ENCODE data around the gene TEF. TPM values are rescaled to one million over a fixed set of nuclear protein-coding genes. Genes with fewer than 3 reads are reported as not detected.
A peak's percentile ranks its signal among the peaks of the same experiment; 100 is the strongest.
"Not testable (repeated sequence)": the region's sequence is repeated elsewhere in the genome, so short reads cannot be mapped to it uniquely, and the experiment has no call there.

Gene TEF
- total and polyA plus RNA-seq, 3 experiments from 2014 or later = 1.8 to 5.3 (median 3.5) TPM

DNA sequence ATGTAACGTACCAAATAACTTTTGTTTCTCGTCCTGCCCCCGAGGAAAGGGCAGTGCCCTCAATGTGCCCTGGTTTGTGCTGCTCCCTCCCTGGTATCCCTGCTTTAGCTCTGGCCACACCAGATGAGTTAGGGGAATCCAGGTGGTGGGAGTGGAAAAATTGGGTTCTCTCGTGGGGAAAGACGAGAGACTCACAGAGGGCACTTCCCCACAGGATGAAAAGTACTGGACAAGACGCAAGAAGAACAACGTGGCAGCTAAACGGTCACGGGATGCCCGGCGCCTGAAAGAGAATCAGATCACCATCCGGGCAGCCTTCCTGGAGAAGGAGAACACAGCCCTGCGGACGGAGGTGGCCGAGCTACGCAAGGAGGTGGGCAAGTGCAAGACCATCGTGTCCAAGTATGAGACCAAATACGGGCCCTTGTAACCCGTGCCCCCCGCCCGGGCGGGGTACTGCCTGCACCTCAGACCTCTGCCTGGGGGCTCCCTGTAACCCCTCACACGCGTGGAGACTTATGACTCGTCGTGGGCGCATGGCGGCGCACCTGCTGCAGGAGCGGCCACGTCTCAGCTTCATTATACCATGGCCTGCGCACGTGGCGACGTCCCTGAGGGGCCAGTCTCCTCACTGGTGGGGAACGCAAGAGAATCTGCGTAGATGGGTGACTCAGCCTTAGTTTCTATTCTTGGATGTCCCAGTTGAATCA, 13.9 kb downstream of the TEF start:
- H3K9me3 ChIP-seq (ENCODE audit: low read length) = no peaks in the 10 kb centered on the region
- POLR2A ChIA-PET = interaction anchor here (0.6 kb wide), 1 partner anchor 275 kb away, joined by 7 read pairs; no protein-coding TSS in a partner anchor
- H3K27ac Mint-ChIP-seq = no peak overlapping the region
- H3K4me1 ChIP-seq (ENCODE audit: insufficient read depth, low read length) = no peaks in the 10 kb centered on the region
- H3K27me3 Mint-ChIP-seq = no peaks in the 10 kb centered on the region
- no peak for DNase-seq
- H3K4me3 Mint-ChIP-seq = no peak overlapping the region
- no peaks in the 10 kb centered on the region for H3K9me3 Mint-ChIP-seq
- H3K27ac ChIP-seq (ENCODE audit: low read depth, low read length) = no peak overlapping the region
- no peak overlapping the region for H3K4me3 ChIP-seq (ENCODE audit: low read length)
- H3K36me3 ChIP-seq (ENCODE audit: insufficient read depth, low read length) = peaks cover 9% of the 10 kb centered on the region
- CTCF ChIA-PET = no interaction called here
- H3K27me3 ChIP-seq (ENCODE audit: insufficient read depth, low read length, poor library complexity, severe bottlenecking) = no peaks in the 10 kb centered on the region
- H3K4me1 Mint-ChIP-seq = no peaks in the 10 kb centered on the region
- peaks cover 3 to 53% (median 11%) of the 10 kb centered on the region in 3 donors for H3K36me3 Mint-ChIP-seq

- Histone ChIP-seq H3K36me3 (ENCODE audit: insufficient read depth, low read length) (peaks cover 9% of the 10 kb centered on the region), H3K27me3 (ENCODE audit: insufficient read depth, low read length, poor library complexity, severe bottlenecking) (no peaks in the 10 kb centered on the region), H3K4me3 (ENCODE audit: low read length) (no peak overlapping the region), H3K27ac (ENCODE audit: low read depth, low read length) (no peak overlapping the region), H3K4me1 (ENCODE audit: insufficient read depth, low read length) (no peaks in the 10 kb centered on the region), H3K9me3 (ENCODE audit: low read length) (no peaks in the 10 kb centered on the region)
- DNase-seq = no peak
- H3K9me3 Mint-ChIP-seq = no peaks in the 10 kb centered on the region
- no peaks in the 10 kb centered on the region for H3K4me1 Mint-ChIP-seq
- H3K36me3 Mint-ChIP-seq = peaks cover 0 to 46% (median 7%) of the 10 kb centered on the region in 3 donors
- no peak overlapping the region for H3K4me3 Mint-ChIP-seq
- ChIA-PET CTCF (no interaction called here), POLR2A (interaction anchor here (0.6 kb wide), 2 partner anchors 9 kb away, joined by 4 to 5 read pairs; no protein-coding TSS in a partner anchor)
- H3K27ac Mint-ChIP-seq = peak overlapping the region in 1 of 8 donors; percentile 18
- H3K27me3 Mint-ChIP-seq = no peaks in the 10 kb centered on the region
Measured at GRCh38 chr22:41397143-41397811, 15.5 kb downstream of the TEF start.

GRCh38 chr22:41398921-41399320, 17.2 kb downstream of the TEF start:
- peaks cover 0 to 42% (median 7%) of the 10 kb centered on the region in 3 donors for H3K36me3 Mint-ChIP-seq
- H3K4me3 Mint-ChIP-seq = no peak overlapping the region
- H3K9me3 Mint-ChIP-seq = no peaks in the 10 kb centered on the region
- no peaks in the 10 kb centered on the region for H3K27me3 ChIP-seq (ENCODE audit: insufficient read depth, low read length, poor library complexity, severe bottlenecking)
- DNase-seq = no peak
- no peak overlapping the region for H3K4me3 ChIP-seq (ENCODE audit: low read length)
- H3K4me1 Mint-ChIP-seq = peaks cover 4 to 5% (median 4%) of the 10 kb centered on the region in 3 donors
- no peaks in the 10 kb centered on the region for H3K27me3 Mint-ChIP-seq
- H3K9me3 ChIP-seq (ENCODE audit: low read length) = no peaks in the 10 kb centered on the region
- peak overlapping the region in 1 of 8 donors; percentile 10 for H3K27ac Mint-ChIP-seq
- H3K4me1 ChIP-seq (ENCODE audit: insufficient read depth, low read length) = no peaks in the 10 kb centered on the region
- peaks cover 9% of the 10 kb centered on the region for H3K36me3 ChIP-seq (ENCODE audit: insufficient read depth, low read length)
- POLR2A ChIA-PET = no interaction called here
- CTCF ChIA-PET = interaction anchor here (9.4 kb wide), 1 partner anchor 126 kb away, joined by 119 read pairs; no protein-coding TSS in a partner anchor
- no peak overlapping the region for H3K27ac ChIP-seq (ENCODE audit: low read depth, low read length)

GRCh38 chr22:41401781-41402648, 20.3 kb downstream of the TEF start:
- Mint-ChIP-seq H3K4me3 (no peak overlapping the region), H3K36me3 (peaks cover 0 to 13% (median 7%) of the 10 kb centered on the region in 3 donors), H3K27ac (peak overlapping the region in 1 of 8 donors; percentile 25), H3K27me3 (no peaks in the 10 kb centered on the region), H3K4me1 (peaks cover 4 to 12% (median 5%) of the 10 kb centered on the region in 3 donors), H3K9me3 (no peaks in the 10 kb centered on the region)
- Histone ChIP-seq H3K27ac (ENCODE audit: low read depth, low read length) (no peak overlapping the region), H3K9me3 (ENCODE audit: low read length) (no peaks in the 10 kb centered on the region), H3K36me3 (ENCODE audit: insufficient read depth, low read length) (no peaks in the 10 kb centered on the region), H3K4me1 (ENCODE audit: insufficient read depth, low read length) (no peaks in the 10 kb centered on the region), H3K4me3 (ENCODE audit: low read length) (no peak overlapping the region), H3K27me3 (ENCODE audit: insufficient read depth, low read length, poor library complexity, severe bottlenecking) (no peaks in the 10 kb centered on the region)
- CTCF ChIA-PET = interaction anchor here (0.7 to 9.4 kb wide), 10 partner anchors 20 to 131 kb away, joined by 3 to 119 read pairs (median 6); partner anchors contain the start of genes ACO2, PHF5A and TEF
- DNase-seq = no peak
- POLR2A ChIA-PET = no interaction called here

GRCh38 chr22:41402851-41403250, 21.1 kb downstream of the TEF start:
- H3K4me3 Mint-ChIP-seq; H3K9me3 Mint-ChIP-seq; H3K4me3 ChIP-seq (ENCODE audit: low read length); H3K36me3 Mint-ChIP-seq; H3K36me3 ChIP-seq (ENCODE audit: insufficient read depth, low read length); POLR2A ChIA-PET; H3K27ac ChIP-seq (ENCODE audit: low read depth, low read length); H3K27ac Mint-ChIP-seq; H3K9me3 ChIP-seq (ENCODE audit: low read length); H3K4me1 ChIP-seq (ENCODE audit: insufficient read depth, low read length); H3K27me3 ChIP-seq (ENCODE audit: insufficient read depth, low read length, poor library complexity, severe bottlenecking); H3K27me3 Mint-ChIP-seq; DNase-seq: not testable (repeated sequence)
- CTCF ChIA-PET = interaction anchor here (1.0 to 9.4 kb wide), 19 partner anchors 9 to 211 kb away, joined by 3 to 119 read pairs (median 6); partner anchors contain the start of genes ACO2, PHF5A, TEF and TOB2
- H3K4me1 Mint-ChIP-seq = peaks cover 4 to 12% (median 5%) of the 10 kb centered on the region in 3 donors

GRCh38 chr22:41403532-41404318, 22.0 kb downstream of the TEF start:
- POLR2A ChIA-PET = interaction anchor here (0.7 to 1.3 kb wide), 4 partner anchors 22 to 121 kb away, joined by 3 to 10 read pairs (median 4); partner anchors contain the start of genes PHF5A, TEF and TOB2
- peak overlapping the region in 1 of 7 donors; percentile 49 for H3K4me3 Mint-ChIP-seq

DNA sequence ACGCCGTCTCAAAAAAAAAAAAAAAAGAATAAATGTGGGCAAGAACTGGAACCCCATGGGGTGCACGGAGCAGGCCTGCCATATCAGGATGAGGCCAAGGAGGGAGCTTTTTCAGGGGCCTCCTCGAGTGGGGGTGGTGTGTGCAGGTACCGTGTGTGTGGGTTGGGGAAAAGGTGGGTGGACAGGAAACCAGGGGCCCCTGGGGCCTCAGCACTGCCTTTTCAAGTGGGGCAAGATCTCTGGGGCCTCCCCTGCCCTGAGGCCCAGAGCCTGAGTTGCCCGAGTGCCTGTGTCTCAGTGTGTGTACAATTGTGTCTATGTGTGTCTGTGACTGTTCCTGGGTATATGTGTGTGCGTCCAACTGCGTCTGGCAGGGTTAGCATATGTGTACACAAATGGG, 23.8 kb downstream of the TEF start:
- Histone ChIP-seq H3K4me3 (ENCODE audit: low read length) (no peak overlapping the region), H3K27ac (ENCODE audit: low read depth, low read length) (no peak overlapping the region), H3K27me3 (ENCODE audit: insufficient read depth, low read length, poor library complexity, severe bottlenecking) (no peaks in the 10 kb centered on the region), H3K36me3 (ENCODE audit: insufficient read depth, low read length) (no peaks in the 10 kb centered on the region), H3K4me1 (ENCODE audit: insufficient read depth, low read length) (no peaks in the 10 kb centered on the region), H3K9me3 (ENCODE audit: low read length) (no peaks in the 10 kb centered on the region)
- H3K9me3 Mint-ChIP-seq = no peaks in the 10 kb centered on the region
- no peaks in the 10 kb centered on the region for H3K27me3 Mint-ChIP-seq
- peak overlapping the region in 1 of 8 donors; percentile 23 for H3K27ac Mint-ChIP-seq
- H3K36me3 Mint-ChIP-seq = no peaks in the 10 kb centered on the region
- H3K4me3 Mint-ChIP-seq = no peak overlapping the region
- DNase-seq = no peak
- H3K4me1 Mint-ChIP-seq = peaks cover 4 to 12% (median 5%) of the 10 kb centered on the region in 3 donors
- ChIA-PET CTCF (interaction anchor here (7.7 to 9.4 kb wide), 2 partner anchors 112 to 119 kb away, joined by 89 to 119 read pairs; no protein-coding TSS in a partner anchor), POLR2A (interaction anchor here (0.7 kb wide), 3 partner anchors 8 to 128 kb away, joined by 4 to 6 read pairs (median 5); no protein-coding TSS in a partner anchor)

More at GRCh38 chr22:41403532-41404318, 22.0 kb downstream of the TEF start:
- Histone ChIP-seq H3K4me3 (ENCODE audit: low read length) (no peak overlapping the region), H3K4me1 (ENCODE audit: insufficient read depth, low read length) (no peaks in the 10 kb centered on the region), H3K27ac (ENCODE audit: low read depth, low read length) (no peak overlapping the region), H3K36me3 (ENCODE audit: insufficient read depth, low read length) (no peaks in the 10 kb centered on the region), H3K9me3 (ENCODE audit: low read length) (no peaks in the 10 kb centered on the region), H3K27me3 (ENCODE audit: insufficient read depth, low read length, poor library complexity, severe bottlenecking) (no peaks in the 10 kb centered on the region)
- peak; percentile 70 to 88 (median 79) for DNase-seq
- CTCF ChIA-PET = interaction anchor here (0.6 to 9.4 kb wide), 40 partner anchors 10 to 210 kb away, joined by 3 to 119 read pairs (median 4); partner anchors contain the start of genes ACO2, PHF5A, TEF and TOB2
- H3K27me3 Mint-ChIP-seq = no peaks in the 10 kb centered on the region
- no peaks in the 10 kb centered on the region for H3K9me3 Mint-ChIP-seq
- H3K4me1 Mint-ChIP-seq = peaks cover 4 to 12% (median 5%) of the 10 kb centered on the region in 3 donors
- peak overlapping the region in 1 of 8 donors; percentile 51 for H3K27ac Mint-ChIP-seq
- no peaks in the 10 kb centered on the region for H3K36me3 Mint-ChIP-seq

Data from CD8-positive, alpha-beta memory T cell (primary cell).